H9 (cell line): ENCODE results near the gene TRO. TPM values are rescaled to one million over a fixed set of nuclear protein-coding genes. Genes with fewer than 3 reads are reported as not detected.

Experiments
- DNase-seq: peaks from one replicate; pipeline ENCODE4 v3.0.0-alpha.2; 2017
- H2AFZ ChIP-seq: one replicate; pipeline ENCODE4 v1.6.1; 2013; ENCODE audit warnings: mild to moderate bottlenecking, low read length, control low read depth, moderate library complexity
- H2AK5ac ChIP-seq: 2 replicates; pipeline ENCODE4 v1.6.1; 2013; ENCODE audit warnings: low read length, control low read depth, mixed read lengths; ENCODE audit not compliant: insufficient read length
- H2BK120ac ChIP-seq: one replicate; pipeline ENCODE4 v1.6.1; 2013; ENCODE audit warnings: low read depth, mild to moderate bottlenecking, low read length, control low read depth, inconsistent platforms; ENCODE audit not compliant: poor library complexity, severe bottlenecking
- H2BK12ac ChIP-seq: 2 replicates; pipeline ENCODE4 v1.6.1; 2013; ENCODE audit warnings: low read length, control low read depth, mixed read lengths, low read depth; ENCODE audit not compliant: insufficient read length
- H2BK15ac ChIP-seq: 2 replicates; pipeline ENCODE4 v1.6.1; 2013; ENCODE audit warnings: low read depth, low read length, control low read depth
- H2BK20ac ChIP-seq: one replicate; pipeline ENCODE4 v1.6.1; 2013; ENCODE audit warnings: low read depth, mild to moderate bottlenecking, low read length, control low read depth, inconsistent platforms; ENCODE audit not compliant: poor library complexity, severe bottlenecking
- H2BK5ac ChIP-seq: 2 replicates; pipeline ENCODE4 v1.6.1; 2013; ENCODE audit warnings: low read length, control low read depth, mixed read lengths; ENCODE audit not compliant: insufficient read length
- H3K14ac ChIP-seq: 2 replicates; pipeline ENCODE4 v1.6.1; 2013; ENCODE audit warnings: low read length, control low read depth; ENCODE audit not compliant: insufficient read depth
- H3K18ac ChIP-seq: 2 replicates; pipeline ENCODE4 v1.6.1; 2013; ENCODE audit warnings: low read depth, mild to moderate bottlenecking, mixed read lengths, low read length, control low read depth; ENCODE audit not compliant: insufficient read length
- H3K23ac ChIP-seq: 2 replicates; pipeline ENCODE4 v1.6.1; 2013; ENCODE audit warnings: low read length, control low read depth, mixed read lengths, low read depth; ENCODE audit not compliant: insufficient read length
- H3K23me2 ChIP-seq: 2 replicates; pipeline ENCODE4 v1.6.1; 2013; ENCODE audit warnings: low read depth, mild to moderate bottlenecking, mixed read lengths, low read length, control low read depth; ENCODE audit not compliant: insufficient read length, poor library complexity, severe bottlenecking
- H3K27ac ChIP-seq: 2 replicates; pipeline ENCODE4 v1.5.1; 2013; ENCODE audit warnings: low read length, control low read depth, mixed read lengths, low read depth; ENCODE audit not compliant: insufficient read length
- H3K27me3 ChIP-seq: 2 replicates; pipeline ENCODE4 v1.6.1; 2013; ENCODE audit warnings: low read length, control low read depth, inconsistent platforms; ENCODE audit not compliant: insufficient read depth
- H3K4ac ChIP-seq: 2 replicates; pipeline ENCODE4 v1.6.1; 2013; ENCODE audit warnings: low read depth, mild to moderate bottlenecking, control low read depth, inconsistent platforms, low read length, moderate library complexity
- H3K4me1 ChIP-seq: 2 replicates; pipeline ENCODE4 v1.6.1; 2013; ENCODE audit warnings: low read length, control low read depth, inconsistent platforms; ENCODE audit not compliant: insufficient read depth
- H3K4me2 ChIP-seq: 2 replicates; pipeline ENCODE4 v1.6.1; 2013; ENCODE audit warnings: low read length, control low read depth, mixed read lengths; ENCODE audit not compliant: insufficient read length, insufficient read depth
- H3K56ac ChIP-seq: 2 replicates; pipeline ENCODE4 v1.6.1; 2013; ENCODE audit warnings: low read depth, mild to moderate bottlenecking, mixed read lengths, low read length, control low read depth; ENCODE audit not compliant: insufficient read length
- H3K79me1 ChIP-seq: 2 replicates; pipeline ENCODE4 v1.6.1; 2013; ENCODE audit warnings: low read depth, mild to moderate bottlenecking, moderate library complexity, low read length, control low read depth, inconsistent platforms; ENCODE audit not compliant: insufficient read depth, poor library complexity, severe bottlenecking
- H3K79me2 ChIP-seq: 2 replicates; pipeline ENCODE4 v1.6.1; 2013; ENCODE audit warnings: low read length, control low read depth, inconsistent platforms; ENCODE audit not compliant: insufficient read depth
- H3K9ac ChIP-seq: 2 replicates; pipeline ENCODE4 v1.6.1; 2013; ENCODE audit warnings: low read length, control low read depth, mixed read lengths; ENCODE audit not compliant: insufficient read length; ENCODE audit errors: extremely low read depth
- H3K9me3 ChIP-seq: one replicate; pipeline ENCODE4 v1.6.1; 2013; ENCODE audit warnings: low read depth, low read length, inconsistent platforms; ENCODE audit not compliant: control insufficient read depth
- H3T11ph ChIP-seq: one replicate; pipeline ENCODE4 v1.6.1; 2013; ENCODE audit warnings: mild to moderate bottlenecking, low read length, control low read depth, inconsistent platforms
- H4K20me1 ChIP-seq: one replicate; pipeline ENCODE4 v1.6.1; 2013; ENCODE audit not compliant: control insufficient read depth, insufficient read length, insufficient read depth
- H4K5ac ChIP-seq: 2 replicates; pipeline ENCODE4 v1.6.1; 2013; ENCODE audit warnings: low read depth, mild to moderate bottlenecking, mixed read lengths, low read length, control low read depth; ENCODE audit not compliant: insufficient read length
- H4K8ac ChIP-seq: replicated peaks from 2 replicates; pipeline ENCODE4 v1.6.1; 2013; ENCODE audit warnings: low read length, control low read depth, mixed read lengths, low read depth; ENCODE audit not compliant: insufficient read length
- H4K91ac ChIP-seq: 2 replicates; pipeline ENCODE4 v1.6.1; 2013; ENCODE audit warnings: low read depth, mild to moderate bottlenecking, moderate library complexity, mixed read lengths, low read length, control low read depth; ENCODE audit not compliant: insufficient read length
- H3K27ac Mint-ChIP-seq, 3 experiments: 2 replicates in 2 of 3; 3 replicates in 1 of 3; pipeline ENCODE4 v1.8.0; 2020 to 2021; ENCODE audit warnings: mixed read lengths in 3 of 3, mild to moderate bottlenecking in 1 of 3, moderate library complexity in 1 of 3
- H3K27me3 Mint-ChIP-seq: 2 replicates; pipeline ENCODE4 v1.8.0; 2021; ENCODE audit warnings: low read depth, mild to moderate bottlenecking, moderate library complexity, mixed read lengths
- H3K36me3 Mint-ChIP-seq, 3 experiments: 2 replicates in 2 of 3; 3 replicates in 1 of 3; pipeline ENCODE4 v1.8.0; 2020 to 2021; ENCODE audit warnings: low read depth in 3 of 3, mixed read lengths in 3 of 3; ENCODE audit not compliant: insufficient read depth in 1 of 3
- H3K4me1 Mint-ChIP-seq, 2 experiments: 2 replicates each; pipeline ENCODE4 v1.8.0; 2020; ENCODE audit warnings: mixed read lengths in 2 of 2
- H3K4me3 Mint-ChIP-seq, 2 experiments: 2 replicates in 1 of 2; 3 replicates in 1 of 2; pipeline ENCODE4 v1.8.0; 2020 to 2021; ENCODE audit warnings: mild to moderate bottlenecking in 2 of 2, mixed read lengths in 2 of 2, moderate library complexity in 1 of 2
- H3K9me3 Mint-ChIP-seq, 2 experiments: 2 replicates in 1 of 2; 3 replicates in 1 of 2; pipeline ENCODE4 v1.8.0; 2020; ENCODE audit warnings: mild to moderate bottlenecking in 2 of 2, mixed read lengths in 2 of 2, moderate library complexity in 1 of 2
- WGBS: extraction: QIAGEN DNeasy Blood & Tissue Kit; methylation state at CpG from one replicate; pipeline ENCODE4 v1.1.7; 2013; ENCODE audit warnings: missing lambda C conversion rate, low lambda C conversion rate, mixed read lengths; ENCODE audit not compliant: insufficient read length; ENCODE audit errors: extremely low coverage; 5-methylcytosine and 5-hydroxymethylcytosine counted together
- long read RNA-seq: library from polyadenylated mRNA; unstranded; transcript quantifications from one replicate; pipeline ENCODE4 v2.0.0, GENCODE V29; 2020
- total RNA-seq: library from RNA; stranded (reverse); gene quantifications from 2 replicates; pipeline ENCODE4 v1.2.1, GENCODE V29; 2021
- TF ChIP-seq, protein P1 (sequence below): fragments of 200-600 bp; sonication (generic); conservative IDR thresholded peaks from 3 replicates; pipeline ENCODE4 v1.8.0; 2021; ENCODE audit warnings: antibody characterized with exemption, mild to moderate bottlenecking

The TRO gene, protein sequence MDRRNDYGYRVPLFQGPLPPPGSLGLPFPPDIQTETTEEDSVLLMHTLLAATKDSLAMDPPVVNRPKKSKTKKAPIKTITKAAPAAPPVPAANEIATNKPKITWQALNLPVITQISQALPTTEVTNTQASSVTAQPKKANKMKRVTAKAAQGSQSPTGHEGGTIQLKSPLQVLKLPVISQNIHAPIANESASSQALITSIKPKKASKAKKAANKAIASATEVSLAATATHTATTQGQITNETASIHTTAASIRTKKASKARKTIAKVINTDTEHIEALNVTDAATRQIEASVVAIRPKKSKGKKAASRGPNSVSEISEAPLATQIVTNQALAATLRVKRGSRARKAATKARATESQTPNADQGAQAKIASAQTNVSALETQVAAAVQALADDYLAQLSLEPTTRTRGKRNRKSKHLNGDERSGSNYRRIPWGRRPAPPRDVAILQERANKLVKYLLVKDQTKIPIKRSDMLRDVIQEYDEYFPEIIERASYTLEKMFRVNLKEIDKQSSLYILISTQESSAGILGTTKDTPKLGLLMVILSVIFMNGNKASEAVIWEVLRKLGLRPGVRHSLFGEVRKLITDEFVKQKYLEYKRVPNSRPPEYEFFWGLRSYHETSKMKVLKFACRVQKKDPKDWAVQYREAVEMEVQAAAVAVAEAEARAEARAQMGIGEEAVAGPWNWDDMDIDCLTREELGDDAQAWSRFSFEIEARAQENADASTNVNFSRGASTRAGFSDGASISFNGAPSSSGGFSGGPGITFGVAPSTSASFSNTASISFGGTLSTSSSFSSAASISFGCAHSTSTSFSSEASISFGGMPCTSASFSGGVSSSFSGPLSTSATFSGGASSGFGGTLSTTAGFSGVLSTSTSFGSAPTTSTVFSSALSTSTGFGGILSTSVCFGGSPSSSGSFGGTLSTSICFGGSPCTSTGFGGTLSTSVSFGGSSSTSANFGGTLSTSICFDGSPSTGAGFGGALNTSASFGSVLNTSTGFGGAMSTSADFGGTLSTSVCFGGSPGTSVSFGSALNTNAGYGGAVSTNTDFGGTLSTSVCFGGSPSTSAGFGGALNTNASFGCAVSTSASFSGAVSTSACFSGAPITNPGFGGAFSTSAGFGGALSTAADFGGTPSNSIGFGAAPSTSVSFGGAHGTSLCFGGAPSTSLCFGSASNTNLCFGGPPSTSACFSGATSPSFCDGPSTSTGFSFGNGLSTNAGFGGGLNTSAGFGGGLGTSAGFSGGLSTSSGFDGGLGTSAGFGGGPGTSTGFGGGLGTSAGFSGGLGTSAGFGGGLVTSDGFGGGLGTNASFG (N-terminal part only)
- 47.6 and 51.0 TPM in 2 replicates for total RNA-seq
- long read RNA-seq, full-length matches to known transcripts, result 14 of 63 reads
- long read RNA-seq, partial matches to known transcripts, result 16 of 63 reads
- long read RNA-seq, other reads (novel, unspliced or antisense), result 33 of 63 reads

DNA sequence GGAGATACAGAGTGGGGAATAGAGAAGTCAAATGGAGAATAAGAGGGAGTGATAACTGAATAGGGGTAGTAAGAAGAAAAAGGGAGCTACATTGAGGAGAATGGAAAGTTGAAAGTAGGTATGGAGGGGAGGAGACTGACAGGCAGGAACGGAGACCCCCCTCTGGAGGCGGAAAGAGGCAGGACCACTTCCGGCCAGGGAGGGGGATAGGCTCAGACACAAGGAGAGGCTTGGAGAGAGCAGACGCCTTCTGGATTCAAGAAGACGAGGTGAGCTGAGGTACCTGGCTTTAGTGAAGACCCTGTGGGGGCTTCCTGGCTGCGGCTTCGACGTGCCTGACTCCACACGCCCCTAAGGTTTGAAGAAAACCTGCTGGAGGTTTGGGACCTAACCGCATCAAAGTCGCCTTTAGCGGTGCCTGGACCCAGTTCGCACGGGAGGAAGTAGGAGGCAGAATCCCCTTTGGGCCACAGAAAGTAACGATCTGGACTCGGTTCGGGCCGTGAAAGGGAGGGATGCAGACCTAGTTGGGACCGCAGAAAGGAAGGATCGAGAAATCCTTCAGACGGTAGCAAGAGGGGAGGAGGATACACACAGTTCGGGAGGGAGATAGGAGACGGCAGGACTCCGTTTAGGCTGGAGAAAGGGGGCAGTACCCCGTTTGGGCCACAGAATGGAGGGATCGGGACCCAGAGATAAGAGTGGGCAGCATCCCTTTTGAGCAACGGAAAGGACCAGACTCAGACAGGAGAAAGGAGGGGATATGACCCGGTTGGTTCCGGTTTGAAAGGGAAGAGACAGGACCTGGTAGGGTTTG lies at the start of gene TRO:
TRO (plus strand) TSS at position 215 of the 817 bp plus-strand sequence. CDS start 1,423 bp downstream, outside the sequence.
- H3K27me3 Mint-ChIP-seq, result peaks cover 8% of the 10 kb centered on the region
- H3K9ac ChIP-seq, result peak within 1 kb of the TSS; percentile 80

More for the DNA sequence above, at the start of gene TRO:
- Histone ChIP-seq H3K27me3 (no peaks in the 10 kb centered on the region; the same call in 1 of the 2 replicates), H3K56ac (no peak within 1 kb of the TSS), H3K27ac (no peak within 1 kb of the TSS), H4K5ac (no peak within 1 kb of the TSS), H4K91ac (no peak within 1 kb of the TSS), H3K4me2 (peak within 1 kb of the TSS; percentile 86), H2AK5ac (no peak within 1 kb of the TSS), H2BK5ac (no peak within 1 kb of the TSS), H3K4me1 (no peaks in the 10 kb centered on the region), H3K79me2 (no peaks in the 10 kb centered on the region), H3K79me1 (peaks cover 3% of the 10 kb centered on the region), H3K14ac (no peak within 1 kb of the TSS), H2BK12ac (no peak within 1 kb of the TSS), H2BK20ac (no peak within 1 kb of the TSS), H3K23ac (no peak within 1 kb of the TSS), H3K9me3 (peaks cover 14% of the 10 kb centered on the region), H3K23me2 (no peaks in the 10 kb centered on the region), H2BK120ac (no peak within 1 kb of the TSS), H4K8ac (no peak within 1 kb of the TSS), H2BK15ac (no peak within 1 kb of the TSS), H3K4ac (no peak within 1 kb of the TSS), H3K18ac (no peak within 1 kb of the TSS), H4K20me1 (no peaks in the 10 kb centered on the region), H3T11ph (no peak within 1 kb of the TSS), H2AFZ (no peak within 1 kb of the TSS)
- Mint-ChIP-seq H3K4me3 (peak within 1 kb of the TSS; percentile 91 to 97), H3K27ac (peak within 1 kb of the TSS; percentile 57 to 97 (median 88); a peak in 5 of 7 replicates), H3K36me3 (peaks cover 21 to 33% (median 31%) of the 10 kb centered on the region in 3 experiments), H3K4me1 (peaks cover 0 to 5% of the 10 kb centered on the region in 2 experiments; a peak in 2 of 4 replicates), H3K9me3 (peaks cover 69 to 73% of the 10 kb centered on the region in 2 experiments)
- no CpG with 5 or more reads among the region's 29 CpGs for WGBS
- TF ChIP-seq, protein P1, sequence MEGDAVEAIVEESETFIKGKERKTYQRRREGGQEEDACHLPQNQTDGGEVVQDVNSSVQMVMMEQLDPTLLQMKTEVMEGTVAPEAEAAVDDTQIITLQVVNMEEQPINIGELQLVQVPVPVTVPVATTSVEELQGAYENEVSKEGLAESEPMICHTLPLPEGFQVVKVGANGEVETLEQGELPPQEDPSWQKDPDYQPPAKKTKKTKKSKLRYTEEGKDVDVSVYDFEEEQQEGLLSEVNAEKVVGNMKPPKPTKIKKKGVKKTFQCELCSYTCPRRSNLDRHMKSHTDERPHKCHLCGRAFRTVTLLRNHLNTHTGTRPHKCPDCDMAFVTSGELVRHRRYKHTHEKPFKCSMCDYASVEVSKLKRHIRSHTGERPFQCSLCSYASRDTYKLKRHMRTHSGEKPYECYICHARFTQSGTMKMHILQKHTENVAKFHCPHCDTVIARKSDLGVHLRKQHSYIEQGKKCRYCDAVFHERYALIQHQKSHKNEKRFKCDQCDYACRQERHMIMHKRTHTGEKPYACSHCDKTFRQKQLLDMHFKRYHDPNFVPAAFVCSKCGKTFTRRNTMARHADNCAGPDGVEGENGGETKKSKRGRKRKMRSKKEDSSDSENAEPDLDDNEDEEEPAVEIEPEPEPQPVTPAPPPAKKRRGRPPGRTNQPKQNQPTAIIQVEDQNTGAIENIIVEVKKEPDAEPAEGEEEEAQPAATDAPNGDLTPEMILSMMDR, result peak; percentile 40; the same call in 2 of the 3 replicates
- DNase-seq, result peak; percentile 67
